CD14-positive monocyte (primary cell): ENCODE data around the gene DLGAP4. TPM values are rescaled to one million over a fixed set of nuclear protein-coding genes. Genes with fewer than 3 reads are reported as not detected.

Experiments
- DNase-seq, 3 donors: peaks; one replicate each; pipeline ENCODE4 v3.0.0-alpha.2; 2011 to 2022
- H2AFZ ChIP-seq: 2 replicates; pipeline ENCODE4 v1.6.0; 2012; ENCODE audit warnings: mild to moderate bottlenecking, low read depth, low read length, inconsistent platforms; ENCODE audit not compliant: insufficient read depth, poor library complexity, severe bottlenecking
- H3K27ac ChIP-seq, 2 donors: 1 replicate in 1 of 2; 2 replicates in 1 of 2; pipeline ENCODE4 v1.5.1; 2012 to 2013; ENCODE audit warnings: low read length in 2 of 2, control low read depth in 1 of 2, inconsistent platforms in 1 of 2, low read depth in 1 of 2, mild to moderate bottlenecking in 1 of 2
- H3K27me3 ChIP-seq, 2 donors: one replicate each; pipeline versions ENCODE4 v1.6.0 to v1.6.1; 2011 to 2013; ENCODE audit warnings: low read length in 2 of 2; ENCODE audit not compliant: control insufficient read depth in 2 of 2, insufficient read depth in 2 of 2
- H3K36me3 ChIP-seq, 2 donors: replicated peaks in 1 of 2; 1 replicate in 1 of 2; 2 replicates in 1 of 2; pipeline versions ENCODE4 v1.5.1 to v1.6.1; 2012 to 2013; ENCODE audit warnings: low read length in 2 of 2, control low read depth in 1 of 2, inconsistent platforms in 1 of 2, mild to moderate bottlenecking in 1 of 2; ENCODE audit not compliant: insufficient read depth in 2 of 2, control insufficient read depth in 1 of 2
- H3K4me1 ChIP-seq, 2 donors: 1 replicate in 1 of 2; 2 replicates in 1 of 2; pipeline versions ENCODE4 v1.5.1 to v1.6.1; 2012 to 2013; ENCODE audit warnings: low read length in 2 of 2, control low read depth in 1 of 2, inconsistent platforms in 1 of 2, mild to moderate bottlenecking in 1 of 2, moderate library complexity in 1 of 2; ENCODE audit not compliant: insufficient read depth in 2 of 2, control insufficient read depth in 1 of 2
- H3K4me2 ChIP-seq: replicated peaks from 2 replicates; pipeline ENCODE3; 2012; ENCODE audit warnings: low read length, moderate library complexity, mild to moderate bottlenecking; ENCODE audit not compliant: poor library complexity, severe bottlenecking; ENCODE audit errors: extremely low read depth
- H3K4me3 ChIP-seq, 3 experiments: fragments of 200-600 bp in 1 of 3; sonication (generic) in 1 of 3; replicated peaks in 1 of 3; 1 replicate in 2 of 3; 2 replicates in 1 of 3; pipeline ENCODE4 v1.5.1; 2011 to 2013; ENCODE audit warnings: low read length in 3 of 3, mild to moderate bottlenecking in 3 of 3, control low read depth in 2 of 3, low read depth in 2 of 3, inconsistent platforms in 1 of 3, moderate library complexity in 1 of 3
- H3K79me2 ChIP-seq: 2 replicates; pipeline ENCODE4 v1.6.0; 2012; ENCODE audit warnings: mild to moderate bottlenecking, control low read depth, inconsistent platforms, low read length, moderate library complexity; ENCODE audit not compliant: insufficient read depth
- H3K9ac ChIP-seq: 2 replicates; pipeline ENCODE4 v1.6.0; 2017; ENCODE audit warnings: low read length, mild to moderate bottlenecking; ENCODE audit not compliant: insufficient read depth, poor library complexity, severe bottlenecking
- H3K9me3 ChIP-seq, 2 donors: replicated peaks in 1 of 2; 1 replicate in 1 of 2; 2 replicates in 1 of 2; pipeline versions ENCODE4 v1.5.1 to v1.6.1; 2012 to 2013; ENCODE audit warnings: low read length in 2 of 2, control low read depth in 1 of 2; ENCODE audit not compliant: control insufficient read depth in 1 of 2, insufficient read depth in 1 of 2
- H4K20me1 ChIP-seq: 2 replicates; pipeline ENCODE4 v1.6.0; 2012; ENCODE audit warnings: mild to moderate bottlenecking, low read length, control low read depth, moderate library complexity; ENCODE audit not compliant: insufficient read depth
- H3K27ac Mint-ChIP-seq, 7 donors: one replicate each; pipeline ENCODE4 v1.8.0; 2020; ENCODE audit warnings: mild to moderate bottlenecking in 7 of 7, mixed read lengths in 7 of 7, moderate library complexity in 6 of 7, inconsistent platforms in 2 of 7
- H3K27me3 Mint-ChIP-seq, 3 donors: one replicate each; pipeline ENCODE4 v1.8.0; 2021 to 2022; ENCODE audit warnings: low read depth in 3 of 3, mild to moderate bottlenecking in 3 of 3, mixed read lengths in 3 of 3, moderate library complexity in 3 of 3, inconsistent platforms in 1 of 3
- H3K36me3 Mint-ChIP-seq, 2 donors: one replicate each; pipeline ENCODE4 v1.8.0; 2020; ENCODE audit warnings: mixed read lengths in 2 of 2, inconsistent platforms in 1 of 2, mild to moderate bottlenecking in 1 of 2
- H3K4me1 Mint-ChIP-seq: one replicate; pipeline ENCODE4 v1.8.0; 2020; ENCODE audit warnings: mild to moderate bottlenecking, mixed read lengths
- H3K4me3 Mint-ChIP-seq, 2 donors: one replicate each; pipeline ENCODE4 v1.8.0; 2020; ENCODE audit warnings: mild to moderate bottlenecking in 2 of 2, mixed read lengths in 2 of 2, moderate library complexity in 1 of 2
- H3K9me3 Mint-ChIP-seq, 7 donors: one replicate each; pipeline ENCODE4 v1.8.0; 2020 to 2022; ENCODE audit warnings: mixed read lengths in 7 of 7, mild to moderate bottlenecking in 6 of 7, moderate library complexity in 6 of 7, inconsistent platforms in 2 of 7
- CTCF ChIP-seq: fragments of 200-600 bp; IDR thresholded peaks from one replicate; pipeline ENCODE4 v1.8.0; 2022; ENCODE audit warnings: antibody characterized with exemption, mild to moderate bottlenecking
- WGBS: methylation state at CpG from one replicate; pipeline ENCODE4 v1.1.5; 2013; ENCODE audit warnings: missing lambda C conversion rate; ENCODE audit not compliant: insufficient coverage; 5-methylcytosine and 5-hydroxymethylcytosine counted together
- intact Hi-C, 2 donors: fragments of 100-400 bp; cut with micrococcal nuclease; formaldehyde crosslinking; loops; one replicate each; pipeline versions ENCODE4 v1.15.0 to v1.15.1; 2023
- polyA plus RNA-seq, 3 donors: library from polyadenylated mRNA; depleted of rRNA in 1 of 3; unstranded in 2 of 3; stranded (reverse) in 1 of 3; fragments of 300-500 nt in 2 of 3; fragments of >200 nt in 1 of 3; fragmentation: Illumina TruSeq in 2 of 3; gene quantifications; 1 replicate in 2 of 3; 2 replicates in 1 of 3; pipeline ENCODE4 v1.2.3, GENCODE V29; 2012 to 2021

DLGAP4 gene
- polyA plus RNA-seq, 3 donors = 9.9 to 52.7 (median 17.6) TPM

GRCh38 chr20:36399147-36399968, 93.2 kb downstream of the DLGAP4 start:
- Mint-ChIP-seq H3K27me3 (peaks cover 8 to 15% (median 14%) of the 10 kb centered on the region in 3 donors), H3K36me3 (no peaks in the 10 kb centered on the region), H3K9me3 (peaks cover 0 to 4% (median 0%) of the 10 kb centered on the region in 7 donors), H3K27ac (no peak overlapping the region), H3K4me3 (no peak overlapping the region), H3K4me1 (no peaks in the 10 kb centered on the region)
- H3K36me3 ChIP-seq = no peaks in the 10 kb centered on the region
- H3K27ac ChIP-seq = no peak overlapping the region
- H3K27me3 ChIP-seq = no peaks in the 10 kb centered on the region
- no peaks in the 10 kb centered on the region for H3K79me2 ChIP-seq
- H3K4me3 ChIP-seq = no peak overlapping the region
- H3K9ac ChIP-seq = no peak overlapping the region
- TF ChIP-seq CTCF = peak; percentile 21
- H3K4me1 ChIP-seq = no peaks in the 10 kb centered on the region
- DNase-seq = no peak
- intact Hi-C loops = no loop called here
- 39% methylated on average over 6 of the region's 6 CpGs for WGBS
- H2AFZ ChIP-seq = no peak overlapping the region
- H3K4me2 ChIP-seq = no peak overlapping the region
- peaks cover 0 to 2% of the 10 kb centered on the region in 2 donors for H3K9me3 ChIP-seq
- H4K20me1 ChIP-seq = no peaks in the 10 kb centered on the region

- Histone ChIP-seq H3K27me3 (no peaks in the 10 kb centered on the region), H3K4me2 (no peak overlapping the region), H4K20me1 (no peaks in the 10 kb centered on the region)
Measured at GRCh38 chr20:36399969-36400545, 93.9 kb downstream of the DLGAP4 start.

More at GRCh38 chr20:36399969-36400545, 93.9 kb downstream of the DLGAP4 start:
- Mint-ChIP-seq H3K27me3 (peaks cover 12 to 17% (median 15%) of the 10 kb centered on the region in 3 donors), H3K4me3 (no peak overlapping the region), H3K9me3 (peaks cover 0 to 4% (median 0%) of the 10 kb centered on the region in 7 donors), H3K36me3 (no peaks in the 10 kb centered on the region), H3K27ac (no peak overlapping the region), H3K4me1 (no peaks in the 10 kb centered on the region)
- Histone ChIP-seq H3K79me2 (no peaks in the 10 kb centered on the region), H3K27ac (no peak overlapping the region), H3K9ac (no peak overlapping the region), H2AFZ (no peak overlapping the region), H3K9me3 (peaks cover 0 to 2% of the 10 kb centered on the region in 2 donors), H3K4me3 (no peak overlapping the region), H3K36me3 (no peaks in the 10 kb centered on the region), H3K4me1 (no peaks in the 10 kb centered on the region)
- no peak for DNase-seq
- TF ChIP-seq CTCF = no peak
- 21% methylated on average over 2 of the region's 7 CpGs for WGBS
- intact Hi-C loops = no loop called here
